Panc1 (cell line): Measurements from ENCODE around the gene COQ2. TPM values are rescaled to one million over a fixed set of nuclear protein-coding genes. Genes with fewer than 3 reads are reported as not detected.

Source experiments
- ATAC-seq: fragments of 200-7000 bp; cut with Tn5 transposase; 2 replicates; pipeline ENCODE4 v1.9.1; 2020; ENCODE audit warnings: mild to moderate bottlenecking, moderate library complexity
- BruUV-seq: library from RNA; stranded (reverse); fragments of 400-500 nt; replicated peaks from 2 replicates; lab custom pipeline; 2021; lab: Mats Ljungman, UMichigan
- CTCF ChIA-PET: fragments of 300-600 bp; sonication (Branson Sonifier 250); formaldehyde crosslinking; loops from one replicate; lab custom pipeline; 2022; ENCODE audit warnings: antibody characterized with exemption; lab: Charles Lee
- POLR2A ChIA-PET: fragments of 300-600 bp; sonication (Branson Sonifier 250); formaldehyde crosslinking; loops from one replicate; lab custom pipeline; 2022; ENCODE audit warnings: antibody characterized with exemption; lab: Charles Lee
- DNase-seq: peaks from one replicate; pipeline ENCODE4 v3.0.0-alpha.2; 2010; ENCODE audit warnings: low read depth, low spot score
- H3K27ac ChIP-seq: 2 replicates; pipeline ENCODE4 v1.5.1; 2011; ENCODE audit warnings: mild to moderate bottlenecking, low read length, inconsistent platforms
- H3K27me3 ChIP-seq: fragments of 200-500 bp; sonication (Bioruptor generic); 2 replicates; pipeline ENCODE4 v1.6.0; 2014; ENCODE audit warnings: low read length, inconsistent platforms; ENCODE audit not compliant: control insufficient read depth, insufficient read depth
- H3K36me3 ChIP-seq: fragments of 200-500 bp; sonication (Bioruptor generic); 2 replicates; pipeline ENCODE4 v1.5.1; 2014; ENCODE audit warnings: inconsistent platforms, mild to moderate bottlenecking, low read length, moderate library complexity; ENCODE audit not compliant: control insufficient read depth, insufficient read depth
- H3K4me1 ChIP-seq: 2 replicates; pipeline ENCODE4 v1.5.1; 2011; ENCODE audit warnings: inconsistent platforms, mild to moderate bottlenecking, low read length, moderate library complexity; ENCODE audit not compliant: control insufficient read depth, insufficient read depth
- H3K4me3 ChIP-seq, 2 experiments: 2 replicates each; pipeline ENCODE4 v1.5.1; 2011 to 2012; ENCODE audit warnings: low read depth in 2 of 2, low read length in 2 of 2, mild to moderate bottlenecking in 2 of 2, inconsistent platforms in 1 of 2, moderate library complexity in 1 of 2
- H3K9me3 ChIP-seq: fragments of 200-500 bp; sonication (Bioruptor generic); 2 replicates; pipeline ENCODE4 v1.5.1; 2014; ENCODE audit warnings: low read depth, mild to moderate bottlenecking, inconsistent platforms, low read length, moderate library complexity; ENCODE audit not compliant: control insufficient read depth, insufficient read depth
- POLR2AphosphoS5 ChIP-seq: IDR thresholded peaks from 2 replicates; pipeline ENCODE4 v1.6.1; 2012; ENCODE audit warnings: mild to moderate bottlenecking, low read depth, low read length, moderate library complexity
- SIN3A ChIP-seq: IDR thresholded peaks from 2 replicates; pipeline ENCODE4 v1.6.1; 2012; ENCODE audit warnings: low read depth, mild to moderate bottlenecking, low read length, moderate library complexity, borderline replicate concordance; ENCODE audit not compliant: insufficient read depth
- TCF7L2 ChIP-seq: IDR thresholded peaks from 2 replicates; pipeline ENCODE4 v1.6.1; 2011; ENCODE audit warnings: mild to moderate bottlenecking, low read depth, low read length, inconsistent platforms
- in situ Hi-C: cut with HindIII; loops from 2 replicates; pipeline ENCODE4 v1.10.0; 2016; ENCODE audit warnings: low sequenced_read_pairs, low pct_unique_long_range_greater_than_20kb
- intact Hi-C: fragments of 100-400 bp; cut with micrococcal nuclease; formaldehyde crosslinking; loops from one replicate; pipeline ENCODE4 v1.10.0; 2022; ENCODE audit not compliant: unreplicated experiment
- total RNA-seq: library from RNA; stranded (reverse); gene quantifications from one replicate; pipeline ENCODE4 v1.2.1, GENCODE V29; 2021; ENCODE audit not compliant: unreplicated experiment
- TF ChIP-seq, protein P1 (sequence below), 2 experiments: IDR thresholded peaks; 2 replicates each; pipeline ENCODE4 v1.6.1; 2011 to 2012; ENCODE audit warnings: low read depth in 2 of 2, control low read depth in 1 of 2, low read length in 1 of 2, mild to moderate bottlenecking in 1 of 2, moderate library complexity in 1 of 2; ENCODE audit not compliant: insufficient read depth in 1 of 2
- TF ChIP-seq, protein P2 (sequence below): fragments of 450-650 bp; IDR thresholded peaks from 2 replicates; pipeline ENCODE4 v1.5.1; 2017; ENCODE audit warnings: mild to moderate bottlenecking

COQ2 gene
- total RNA-seq, 1 experiment from 2014 or later: 28.1 TPM

DNA sequence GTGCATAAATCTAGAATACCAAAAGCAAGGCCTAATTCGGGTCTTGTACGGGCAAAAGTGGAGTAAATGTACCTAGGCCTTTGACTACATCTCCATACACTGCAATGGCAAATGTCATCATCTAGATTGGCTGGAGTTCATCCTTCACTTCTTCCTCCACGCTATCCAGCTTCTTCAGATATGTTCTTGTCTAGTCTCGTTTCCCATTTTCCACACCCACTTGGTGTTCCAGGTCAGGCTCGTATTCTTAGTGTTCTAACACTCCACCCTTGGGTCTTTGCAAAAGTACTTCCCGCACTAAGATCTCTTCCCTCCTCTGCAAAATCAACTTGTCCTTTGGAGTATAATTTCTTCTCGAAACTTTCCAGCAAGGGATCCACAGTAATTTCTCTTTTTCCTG lies 1.4 kb downstream of the COQ2 start:
- ChIA-PET POLR2A (no interaction called here), CTCF (interaction anchor here (0.6 to 0.7 kb wide), 2 partner anchors 182 to 217 kb away, joined by 3 read pairs; no protein-coding TSS in a partner anchor)
- TSS peak; percentile 76 for BruUV-seq
- H3K4me3 ChIP-seq: peak overlapping the region; percentile 61 to 85
- no peaks in the 10 kb centered on the region for H3K9me3 ChIP-seq
- DNase-seq: no peak
- no peak for ATAC-seq
- H3K27me3 ChIP-seq: no peaks in the 10 kb centered on the region
- peak overlapping the region; percentile 89 for H3K27ac ChIP-seq
- H3K4me1 ChIP-seq: peaks cover 32% of the 10 kb centered on the region
- in situ Hi-C loops: no loop called here
- H3K36me3 ChIP-seq: peaks cover 2% of the 10 kb centered on the region
- TF ChIP-seq POLR2AphosphoS5 (no peak), TCF7L2 (no peak), SIN3A (no peak)
- TF ChIP-seq, protein P1, sequence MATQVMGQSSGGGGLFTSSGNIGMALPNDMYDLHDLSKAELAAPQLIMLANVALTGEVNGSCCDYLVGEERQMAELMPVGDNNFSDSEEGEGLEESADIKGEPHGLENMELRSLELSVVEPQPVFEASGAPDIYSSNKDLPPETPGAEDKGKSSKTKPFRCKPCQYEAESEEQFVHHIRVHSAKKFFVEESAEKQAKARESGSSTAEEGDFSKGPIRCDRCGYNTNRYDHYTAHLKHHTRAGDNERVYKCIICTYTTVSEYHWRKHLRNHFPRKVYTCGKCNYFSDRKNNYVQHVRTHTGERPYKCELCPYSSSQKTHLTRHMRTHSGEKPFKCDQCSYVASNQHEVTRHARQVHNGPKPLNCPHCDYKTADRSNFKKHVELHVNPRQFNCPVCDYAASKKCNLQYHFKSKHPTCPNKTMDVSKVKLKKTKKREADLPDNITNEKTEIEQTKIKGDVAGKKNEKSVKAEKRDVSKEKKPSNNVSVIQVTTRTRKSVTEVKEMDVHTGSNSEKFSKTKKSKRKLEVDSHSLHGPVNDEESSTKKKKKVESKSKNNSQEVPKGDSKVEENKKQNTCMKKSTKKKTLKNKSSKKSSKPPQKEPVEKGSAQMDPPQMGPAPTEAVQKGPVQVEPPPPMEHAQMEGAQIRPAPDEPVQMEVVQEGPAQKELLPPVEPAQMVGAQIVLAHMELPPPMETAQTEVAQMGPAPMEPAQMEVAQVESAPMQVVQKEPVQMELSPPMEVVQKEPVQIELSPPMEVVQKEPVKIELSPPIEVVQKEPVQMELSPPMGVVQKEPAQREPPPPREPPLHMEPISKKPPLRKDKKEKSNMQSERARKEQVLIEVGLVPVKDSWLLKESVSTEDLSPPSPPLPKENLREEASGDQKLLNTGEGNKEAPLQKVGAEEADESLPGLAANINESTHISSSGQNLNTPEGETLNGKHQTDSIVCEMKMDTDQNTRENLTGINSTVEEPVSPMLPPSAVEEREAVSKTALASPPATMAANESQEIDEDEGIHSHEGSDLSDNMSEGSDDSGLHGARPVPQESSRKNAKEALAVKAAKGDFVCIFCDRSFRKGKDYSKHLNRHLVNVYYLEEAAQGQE (IDR thresholded peaks at IDR 0.05; ENCODE audit: insufficient read depth in 1 of 2, low read depth in 2 of 2, low read length in 1 of 2): no peak
- TF ChIP-seq, protein P2, sequence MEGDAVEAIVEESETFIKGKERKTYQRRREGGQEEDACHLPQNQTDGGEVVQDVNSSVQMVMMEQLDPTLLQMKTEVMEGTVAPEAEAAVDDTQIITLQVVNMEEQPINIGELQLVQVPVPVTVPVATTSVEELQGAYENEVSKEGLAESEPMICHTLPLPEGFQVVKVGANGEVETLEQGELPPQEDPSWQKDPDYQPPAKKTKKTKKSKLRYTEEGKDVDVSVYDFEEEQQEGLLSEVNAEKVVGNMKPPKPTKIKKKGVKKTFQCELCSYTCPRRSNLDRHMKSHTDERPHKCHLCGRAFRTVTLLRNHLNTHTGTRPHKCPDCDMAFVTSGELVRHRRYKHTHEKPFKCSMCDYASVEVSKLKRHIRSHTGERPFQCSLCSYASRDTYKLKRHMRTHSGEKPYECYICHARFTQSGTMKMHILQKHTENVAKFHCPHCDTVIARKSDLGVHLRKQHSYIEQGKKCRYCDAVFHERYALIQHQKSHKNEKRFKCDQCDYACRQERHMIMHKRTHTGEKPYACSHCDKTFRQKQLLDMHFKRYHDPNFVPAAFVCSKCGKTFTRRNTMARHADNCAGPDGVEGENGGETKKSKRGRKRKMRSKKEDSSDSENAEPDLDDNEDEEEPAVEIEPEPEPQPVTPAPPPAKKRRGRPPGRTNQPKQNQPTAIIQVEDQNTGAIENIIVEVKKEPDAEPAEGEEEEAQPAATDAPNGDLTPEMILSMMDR: no peak
- intact Hi-C loops: no loop called here

DNA sequence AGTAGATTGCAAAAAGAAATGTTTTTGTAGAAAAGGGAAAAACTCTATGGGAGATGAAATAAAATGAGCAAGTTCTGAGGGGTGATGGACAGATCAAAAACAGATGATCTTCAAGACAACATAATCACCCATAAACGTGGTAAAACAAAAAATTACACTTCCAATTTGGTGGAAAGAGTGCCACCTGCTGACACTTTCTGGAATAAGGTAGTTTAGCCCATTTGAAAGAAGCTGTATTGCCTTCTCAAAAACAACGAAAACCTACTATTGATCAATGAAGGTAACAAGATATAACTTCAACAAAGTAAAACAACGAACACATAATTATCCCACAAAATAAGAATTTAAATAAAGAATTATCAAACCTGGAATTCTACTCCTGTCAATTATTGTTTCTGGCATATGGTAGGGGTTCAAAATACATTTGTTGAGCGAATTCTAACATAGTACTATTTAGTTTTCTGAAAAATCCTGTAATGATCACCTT lies 2.5 kb downstream of the COQ2 start:
- no TSS peak for BruUV-seq
- Histone ChIP-seq H3K9me3 (no peaks in the 10 kb centered on the region), H3K36me3 (peaks cover 2% of the 10 kb centered on the region), H3K4me3 (peak overlapping the region in 1 of 2 experiments; percentile 14; a peak in 3 of 4 replicates), H3K27me3 (no peaks in the 10 kb centered on the region), H3K4me1 (peaks cover 32% of the 10 kb centered on the region), H3K27ac (peak overlapping the region; percentile 89)
- ChIA-PET POLR2A (no interaction called here), CTCF (interaction anchor here (0.7 to 0.9 kb wide), 2 partner anchors 61 to 62 kb away, joined by 4 to 7 read pairs; no protein-coding TSS in a partner anchor)
- intact Hi-C loops (no loop called here), in situ Hi-C loops (no loop called here)
- no peak for DNase-seq
- TF ChIP-seq, protein P2: peak; percentile 65; the same call in 1 of the 2 replicates
- TF ChIP-seq TCF7L2 (no peak), POLR2AphosphoS5 (peak; percentile 24; the same call in 1 of the 2 replicates), SIN3A (no peak)
- TF ChIP-seq, protein P1 (IDR thresholded peaks at IDR 0.05; ENCODE audit: insufficient read depth in 1 of 2, low read depth in 2 of 2, low read length in 1 of 2): no peak
- no peak for ATAC-seq
